ELR (cell line): ENCODE results near the gene KRT4.
A peak's percentile ranks its signal among the peaks of the same experiment; 100 is the strongest.
"Not testable (repeated sequence)": the region's sequence is repeated elsewhere in the genome, so short reads cannot be mapped to it uniquely, and the experiment has no call there.

Source experiments
- DNase-seq: peaks from one replicate; pipeline ENCODE4 v3.0.0-alpha.2; 2015; ENCODE audit warnings: low read depth

The KRT4 gene

GRCh38 chr12:52807544-52808470 is 6.1 kb downstream of the KRT4 start:
- no peak for DNase-seq

GRCh38 chr12:52806821-52807543 is 6.9 kb downstream of the KRT4 start:
- DNase-seq: no peak

- DNase-seq: no peak
These were observed 7.6 kb downstream of the KRT4 start for GRCh38 chr12:52806169-52806811.

- DNase-seq: no peak
These were observed 8.2 kb downstream of the KRT4 start for GRCh38 chr12:52805739-52806138.

- no peak for DNase-seq
These were observed 8.9 kb downstream of the KRT4 start for GRCh38 chr12:52805000-52805399.

- DNase-seq: no peak
These were observed 11.5 kb downstream of the KRT4 start for GRCh38 chr12:52802442-52802841.

- no peak for DNase-seq
These were observed 12.1 kb downstream of the KRT4 start for GRCh38 chr12:52801773-52802172.

GRCh38 chr12:52800259-52800917 is 13.5 kb downstream of the KRT4 start:
- no peak for DNase-seq

- DNase-seq: no peak
These were observed 14.3 kb downstream of the KRT4 start for GRCh38 chr12:52799505-52800211.

GRCh38 chr12:52798671-52799504 is 15.0 kb downstream of the KRT4 start:
- peak; percentile 88 for DNase-seq

GRCh38 chr12:52798003-52798670 is 15.8 kb downstream of the KRT4 start:
- peak; percentile 93 for DNase-seq

- DNase-seq: no peak
These were observed 16.4 kb downstream of the KRT4 start for GRCh38 chr12:52797529-52797894.

GRCh38 chr12:52796839-52797528 is 16.9 kb downstream of the KRT4 start:
- DNase-seq: no peak

- no peak for DNase-seq
These were observed 17.5 kb downstream of the KRT4 start for GRCh38 chr12:52796429-52796794.

GRCh38 chr12:52795694-52796428 is 18.1 kb downstream of the KRT4 start, which contains the start of gene KRT3:
Gene KRT3 (minus strand): TSS chr12:52796117. CDS start chr12:52796042, 75 bp downstream.
- no peak for DNase-seq

GRCh38 chr12:52795332-52795674 is 18.6 kb downstream of the KRT4 start:
- DNase-seq: not testable (repeated sequence)

- peak; percentile 76 for DNase-seq
These were observed 19.2 kb downstream of the KRT4 start for GRCh38 chr12:52794479-52795331.
